Upper lobe of left lung (tissue), 4 donors: Measurements from ENCODE around the gene LINC00305.

Experiments
- CTCF ChIP-seq, 6 experiments: fragments of 450-650 bp in 4 of 6; fragments of 200-600 bp in 2 of 6; sonication (generic) in 2 of 6; IDR thresholded peaks; one replicate each; pipeline ENCODE4 v1.5.1; 2016 to 2019; ENCODE audit warnings: antibody characterized with exemption in 6 of 6
- POLR2A ChIP-seq, 4 donors: fragments of 450-650 bp; IDR thresholded peaks; one replicate each; pipeline ENCODE4 v1.5.1; 2016 to 2017; ENCODE audit warnings: antibody characterized with exemption in 4 of 4, mild to moderate bottlenecking in 2 of 4

- TF ChIP-seq POLR2A (IDR thresholded peaks at IDR 0.05) (no peak), CTCF (IDR thresholded peaks at IDR 0.05) (no peak)
Measured at GRCh38 chr18:64082513-64082912, 66.4 kb downstream of the LINC00305 start.
